Measurements from ENCODE around the gene ITPK1.

- no peak for TF ChIP-seq NRF1 (IDR thresholded peaks at IDR 0.05; ENCODE audit: low read depth, low read length)
- no peak for TF ChIP-seq RAD21 (IDR thresholded peaks at IDR 0.05; ENCODE audit: low read length)
- no peak for TF ChIP-seq CTCF (IDR thresholded peaks at IDR 0.05)
- no peak for TF ChIP-seq TAF1 (IDR thresholded peaks at IDR 0.05; ENCODE audit: borderline replicate concordance, low read depth, low read length)
- TF ChIP-seq FOXJ3 (CRISPR knock-in tag; IDR thresholded peaks at IDR 0.05): no peak
- TF ChIP-seq POLR2AphosphoS5 (IDR thresholded peaks at IDR 0.05; ENCODE audit: low read depth, low read length): no peak
Observed at GRCh38 chr14:93032421-93032936, 83.2 kb downstream of the ITPK1 start.

All from SK-N-SH (cell line).